ENCODE measurements around the gene AKAP6.
"Not testable (repeated sequence)": the region's sequence is repeated elsewhere in the genome, so short reads cannot be mapped to it uniquely, and the experiment has no call there.

AKAP6 gene

DNA sequence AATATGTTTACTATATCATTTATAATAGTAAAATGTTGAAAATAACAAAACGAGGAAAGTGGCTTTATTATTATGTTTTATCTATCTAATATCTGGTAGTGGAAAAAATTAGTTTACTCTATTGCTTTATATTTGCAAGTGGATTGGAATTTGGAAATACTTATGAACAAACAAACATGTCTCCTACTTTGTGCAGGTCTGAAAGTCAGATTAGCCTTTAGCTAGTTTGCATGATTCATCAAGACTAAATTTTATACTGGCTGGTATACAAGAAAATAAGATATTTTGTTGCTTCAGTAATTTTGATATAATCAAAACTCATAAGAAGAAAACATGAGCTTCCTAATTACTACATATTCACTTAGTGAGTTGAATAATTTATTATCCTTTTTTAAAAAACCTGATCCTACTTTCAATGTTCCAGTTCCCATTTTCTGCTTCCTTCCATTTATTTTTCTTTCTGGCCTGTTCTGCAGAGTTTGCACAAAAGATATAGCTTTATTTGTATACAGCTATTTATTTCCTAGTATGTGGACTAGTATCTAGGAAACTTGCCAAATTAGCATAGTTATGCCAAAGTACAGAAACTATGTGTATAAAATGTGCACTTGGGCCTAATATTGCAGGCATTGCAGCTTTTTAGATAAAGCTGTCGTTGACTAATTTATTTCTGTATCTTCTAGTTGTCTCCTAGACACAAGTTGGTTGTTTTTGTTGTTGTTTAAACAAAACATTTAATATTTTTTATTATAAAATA lies 122.0 kb downstream of the AKAP6 start:
- no peak for DNase-seq

GRCh38 chr14:32453857-32454810 lies 125.0 kb downstream of the AKAP6 start:
- DNase-seq = no peak

DNA sequence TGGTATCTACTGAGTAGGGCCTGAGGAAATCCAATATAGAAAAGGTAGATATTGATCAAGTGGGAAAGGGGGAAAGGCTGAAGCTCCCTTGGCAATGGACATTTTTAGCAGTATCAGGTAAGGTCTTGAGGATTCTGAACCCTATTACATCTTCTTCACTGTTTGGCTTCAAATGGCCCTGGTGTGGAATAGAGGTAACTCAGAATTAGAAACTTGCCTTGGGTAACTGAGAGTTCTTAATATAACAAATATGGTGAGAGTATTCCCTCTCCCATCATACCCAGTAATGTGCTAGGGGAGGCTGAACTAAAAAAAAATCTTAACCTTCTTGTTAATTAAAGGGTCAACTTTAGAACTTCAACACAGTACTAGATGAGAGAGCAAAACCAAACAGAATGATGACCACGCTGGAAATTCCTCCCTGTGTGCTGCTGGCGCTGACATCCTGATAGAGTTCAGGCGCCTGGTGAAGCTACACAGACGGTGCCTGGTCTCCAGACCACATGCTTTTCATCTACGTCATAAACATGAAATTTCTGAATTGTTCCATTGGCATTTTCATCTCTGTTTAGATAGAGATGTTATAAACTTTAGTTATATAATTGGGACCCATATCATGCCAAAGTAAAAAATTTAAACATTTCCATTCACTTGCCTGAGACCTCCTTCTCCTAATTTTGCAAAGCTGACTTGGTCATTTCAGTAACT lies 128.3 kb downstream of the AKAP6 start:
- no peak for DNase-seq

DNA sequence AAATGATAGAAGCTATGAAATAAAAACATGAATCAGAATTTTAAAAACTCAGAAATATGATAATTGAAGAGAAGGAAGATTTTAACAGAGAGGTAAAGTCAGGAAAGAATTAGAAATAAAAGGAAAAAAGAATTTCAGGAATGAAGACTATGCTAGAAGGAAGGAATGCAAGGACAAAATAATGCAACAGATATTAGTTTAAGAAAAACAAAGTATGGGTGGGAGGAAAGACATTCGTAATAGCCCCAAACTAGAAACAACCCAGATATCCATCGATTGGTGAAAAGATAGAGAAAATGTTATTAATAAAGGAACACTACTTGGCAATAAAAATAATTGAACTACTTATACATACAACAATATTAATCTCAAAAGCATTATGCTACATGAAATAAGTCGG lies 129.6 kb downstream of the AKAP6 start:
- DNase-seq = no peak

- DNase-seq = no peak
Measured at GRCh38 chr14:32460267-32460666, 131.2 kb downstream of the AKAP6 start.

GRCh38 chr14:32462553-32462952 lies 133.5 kb downstream of the AKAP6 start:
- not testable (repeated sequence) for DNase-seq

- no peak for DNase-seq
Measured at GRCh38 chr14:32468955-32469354, 139.9 kb downstream of the AKAP6 start.

DNA sequence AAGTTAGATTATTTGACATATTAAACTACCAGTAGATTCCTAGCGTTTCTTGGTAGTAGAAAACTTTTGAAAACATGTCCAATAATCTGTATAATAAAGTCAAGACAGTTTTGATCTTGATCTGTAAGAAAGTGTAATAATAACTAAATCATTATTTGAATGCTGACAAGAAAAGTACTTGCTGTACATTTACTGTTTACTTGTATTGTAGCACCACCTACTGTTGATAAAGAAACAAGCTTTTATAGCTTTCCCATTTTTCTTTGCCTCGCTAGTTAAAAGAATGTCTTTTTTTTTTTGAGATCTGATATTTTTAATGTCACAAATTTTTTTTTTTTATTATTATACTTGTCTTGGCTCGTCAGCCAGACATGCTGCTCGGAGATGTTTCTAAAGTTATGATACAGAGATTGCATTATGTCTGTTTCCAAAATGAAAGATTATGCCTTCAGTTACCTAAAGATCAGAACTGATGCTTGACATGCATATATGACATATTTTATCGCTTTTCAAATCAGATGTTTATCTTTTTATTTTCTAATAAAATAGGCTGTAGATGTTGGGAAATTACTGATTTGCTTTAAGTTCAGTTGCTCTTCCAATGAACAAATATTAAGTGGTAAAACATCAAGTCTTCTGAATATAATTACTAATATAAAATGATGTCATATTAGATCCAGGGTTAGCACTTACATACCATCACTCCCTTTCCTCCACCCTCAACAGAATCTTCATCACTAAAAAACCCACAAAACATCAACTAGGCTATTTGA lies 140.5 kb downstream of the AKAP6 start:
- DNase-seq = no peak

DNA sequence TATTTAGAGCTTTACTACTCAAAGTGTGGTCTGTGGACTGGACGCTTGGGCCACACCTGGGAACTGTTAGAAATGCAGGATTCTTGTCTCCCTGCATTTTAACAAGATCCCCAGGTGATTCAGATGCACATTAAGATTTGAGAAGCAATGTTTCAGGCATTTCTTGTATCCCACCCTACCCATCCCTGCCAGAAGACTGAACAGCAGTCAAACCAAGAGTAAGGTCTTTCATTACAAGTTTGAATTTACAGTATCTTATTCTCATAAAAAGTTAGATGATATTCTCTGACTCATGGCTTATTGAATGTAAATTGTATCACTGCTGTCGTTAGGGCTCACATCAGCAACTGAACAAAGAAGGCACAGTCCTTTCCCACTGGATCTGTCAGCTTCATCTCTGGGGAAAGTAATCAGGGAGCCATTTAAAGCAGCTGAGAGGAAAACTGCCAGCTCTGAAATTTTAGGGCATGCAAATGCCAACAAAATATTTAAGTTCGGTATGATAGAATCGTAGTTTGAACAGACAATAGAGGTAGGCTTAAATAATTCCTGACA lies 141.1 kb downstream of the AKAP6 start:
- no peak for DNase-seq

- DNase-seq = no peak
Measured at GRCh38 chr14:32471181-32471580, 142.1 kb downstream of the AKAP6 start.

DNA sequence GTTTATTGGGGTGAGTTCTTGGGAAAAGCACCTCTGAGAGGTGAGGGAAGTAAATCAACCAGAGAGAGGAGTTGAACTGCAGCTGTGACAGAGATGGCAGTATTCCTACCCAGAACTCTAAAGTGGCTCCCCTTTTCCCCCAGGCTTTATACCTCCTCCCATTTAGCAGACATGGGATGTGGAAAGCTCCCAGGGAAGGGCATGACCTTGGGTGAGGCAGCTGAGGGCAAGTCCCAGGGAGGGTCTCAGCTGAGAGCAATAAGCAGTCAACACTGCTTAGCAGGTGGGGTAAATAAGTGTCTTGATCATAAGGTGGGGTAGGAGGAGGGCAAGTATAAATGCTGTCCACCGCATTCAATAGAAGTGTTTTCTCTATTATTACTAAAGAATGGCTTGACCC lies 143.0 kb downstream of the AKAP6 start:
- peak; percentile 3 for DNase-seq

DNA sequence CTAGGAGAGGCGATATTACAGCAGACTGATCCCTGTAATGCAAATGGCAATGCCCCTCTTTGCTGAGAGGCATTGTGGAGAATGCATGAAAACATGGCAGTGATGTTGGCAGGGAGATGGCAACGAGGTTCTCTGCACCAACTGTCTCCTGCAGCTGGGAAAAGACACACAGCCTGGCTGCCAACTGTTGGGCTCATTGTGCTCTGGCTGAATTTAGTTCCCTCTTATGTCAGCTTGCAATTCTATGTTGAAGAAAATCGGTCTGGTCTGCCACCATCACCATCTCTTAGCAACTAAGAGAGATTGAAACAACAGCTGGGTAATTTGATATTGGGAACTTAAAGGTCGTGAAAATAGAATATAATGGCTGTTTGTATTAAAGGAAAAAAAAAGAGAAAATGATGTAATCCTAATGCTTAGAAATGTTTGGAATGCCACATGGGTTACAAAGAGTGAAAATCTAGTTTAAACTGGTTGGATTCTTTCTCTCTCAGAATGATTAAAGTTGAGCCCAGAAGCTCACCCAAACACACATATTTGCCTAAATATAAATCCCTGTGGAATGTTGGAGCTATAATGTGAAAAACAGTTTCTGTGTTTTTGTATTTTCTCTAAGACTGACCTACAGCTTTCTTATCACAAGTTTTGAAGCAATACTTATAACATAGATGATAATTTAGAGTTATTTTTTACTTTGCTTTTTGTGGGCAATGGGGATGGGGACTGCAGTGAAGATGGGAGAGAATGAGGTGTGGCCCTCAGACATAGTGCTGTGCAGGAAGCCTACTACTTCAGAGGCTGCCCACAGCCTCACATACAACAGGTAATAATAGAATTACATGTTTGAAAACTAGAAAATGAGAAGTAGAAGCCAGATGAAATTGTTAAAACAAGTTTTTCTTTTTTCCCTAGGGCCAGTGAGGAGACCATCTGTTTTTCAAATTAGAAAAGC lies 143.7 kb downstream of the AKAP6 start:
- no peak for DNase-seq

DNA sequence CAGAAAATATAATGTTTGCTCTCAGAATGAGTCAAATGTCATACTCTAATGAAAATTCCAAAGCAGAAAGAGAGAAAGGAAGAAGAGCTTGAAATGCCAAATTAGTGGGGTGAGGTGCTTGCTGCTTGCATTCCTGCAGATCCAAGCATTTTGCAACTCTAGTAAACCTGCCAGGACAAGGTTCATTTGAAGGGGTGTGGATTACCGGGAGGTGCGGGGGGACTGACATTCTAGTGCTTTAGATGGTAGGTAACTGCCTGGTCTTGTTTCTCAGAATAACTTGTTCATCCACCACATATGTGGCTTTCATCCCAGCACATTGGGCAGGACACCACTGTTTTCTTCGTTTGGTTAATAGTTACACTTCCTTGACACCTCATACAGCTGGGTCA lies 144.4 kb downstream of the AKAP6 start:
- DNase-seq = no peak

DNA sequence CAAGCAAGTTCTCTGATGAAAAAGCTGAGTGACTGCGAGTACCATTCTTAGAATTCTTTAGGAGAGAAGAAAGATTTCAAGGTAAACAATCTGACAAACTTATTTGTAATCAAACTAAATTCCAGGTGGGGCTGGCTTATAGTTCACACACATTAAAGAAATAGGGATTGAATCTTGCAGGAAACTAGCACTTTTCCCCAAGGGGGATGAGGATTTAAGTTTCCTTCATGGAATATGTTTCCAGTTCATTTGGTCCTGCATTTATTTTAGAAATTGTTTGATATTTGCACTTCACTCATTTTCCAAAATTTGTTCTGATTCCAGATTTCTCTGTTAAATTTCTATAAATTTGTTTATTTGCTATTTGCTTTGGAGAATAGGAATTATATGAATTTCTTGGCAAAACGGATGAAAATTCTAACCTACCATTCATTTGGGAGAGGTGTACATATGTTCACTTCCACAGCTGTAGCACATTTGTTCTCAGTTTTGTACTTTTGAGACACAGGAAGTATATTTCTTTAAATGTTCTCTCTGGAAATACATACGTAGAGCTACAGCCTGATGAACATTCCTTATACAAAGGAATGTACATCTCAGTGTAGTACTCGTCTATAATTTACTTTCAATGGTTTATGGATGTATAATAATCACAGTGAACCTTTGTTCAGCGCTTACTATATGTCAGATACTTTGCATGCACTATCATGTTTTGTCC lies 145.5 kb downstream of the AKAP6 start:
- DNase-seq = no peak

DNA sequence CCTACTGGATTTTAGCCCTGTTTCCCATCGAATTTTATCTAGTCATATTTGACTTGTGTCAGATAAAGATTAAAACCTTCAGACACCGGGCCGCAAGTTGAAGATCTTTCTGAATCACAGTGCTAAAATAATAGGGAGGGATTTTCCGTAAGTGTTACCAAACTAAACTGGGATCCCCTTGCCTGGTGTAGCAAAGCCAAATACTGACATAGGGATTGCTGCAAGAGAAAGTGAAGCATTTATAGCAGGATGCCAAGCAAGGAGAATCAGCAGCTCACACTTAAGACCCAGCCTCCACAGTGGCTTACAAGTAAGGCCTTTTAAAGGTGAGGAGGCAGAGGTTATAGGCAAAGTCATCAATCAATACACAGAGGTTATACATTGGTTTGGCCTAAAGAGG lies 147.4 kb downstream of the AKAP6 start:
- DNase-seq = no peak

DNA sequence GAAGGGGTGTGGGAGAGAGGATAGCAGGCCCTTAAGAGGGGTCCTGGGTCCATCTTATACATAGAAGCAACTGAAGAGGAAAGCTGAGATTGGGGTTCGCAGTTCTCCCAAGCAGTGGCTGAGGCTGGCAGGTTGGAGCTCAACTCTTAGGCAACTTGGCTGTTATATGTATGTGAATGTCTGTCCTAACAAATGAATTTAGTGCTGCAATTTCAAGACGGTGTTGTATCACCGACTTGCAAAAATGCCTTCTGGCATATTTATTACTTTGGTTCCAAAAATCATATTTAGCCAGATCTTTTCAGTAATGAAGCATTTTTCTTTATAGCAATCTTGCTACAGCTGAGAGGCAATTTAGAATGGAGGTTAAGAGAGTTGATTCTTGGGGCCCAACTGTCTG lies 148.3 kb downstream of the AKAP6 start:
- DNase-seq = no peak

- DNase-seq = no peak
Measured at GRCh38 chr14:32478050-32478449, 149.0 kb downstream of the AKAP6 start.

DNA sequence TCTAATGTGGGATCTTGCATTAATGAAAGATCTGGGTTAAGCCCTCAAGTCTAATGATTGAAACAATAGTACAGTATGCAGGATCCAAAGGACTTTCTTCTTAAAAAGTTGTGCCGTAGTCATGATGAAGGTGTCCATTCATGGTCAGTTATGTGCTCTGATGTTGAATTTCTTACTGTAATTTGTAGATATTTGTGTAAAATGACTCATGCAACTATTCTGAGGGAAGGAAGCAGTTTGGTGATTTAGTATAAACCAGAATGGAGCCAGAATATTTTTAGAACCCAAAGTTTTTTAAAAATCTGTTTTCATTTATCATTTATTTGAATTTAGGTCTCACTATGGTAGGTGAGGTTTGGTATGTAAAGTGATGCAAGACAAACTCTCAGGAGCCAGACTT lies 151.2 kb downstream of the AKAP6 start:
- no peak for DNase-seq

GRCh38 chr14:32481707-32482106 lies 152.6 kb downstream of the AKAP6 start:
- no peak for DNase-seq

- DNase-seq = no peak
Measured at GRCh38 chr14:32491416-32492016, 162.4 kb downstream of the AKAP6 start.

Measured in retina (tissue), 1 donor.